ENCODE measurements around the gene RAE1. TPM values are rescaled to one million over a fixed set of nuclear protein-coding genes. Genes with fewer than 3 reads are reported as not detected.

Gene RAE1
- total RNA-seq, 1 experiment from 2014 or later = 46.3 TPM

- TF ChIP-seq CBX3 (IDR thresholded peaks at IDR 0.05; ENCODE audit: low read depth) (no peak), TCF7L2 (IDR thresholded peaks at IDR 0.05; ENCODE audit: borderline replicate concordance, extremely low read depth, insufficient read depth, insufficient read length) (no peak), MAX (IDR thresholded peaks at IDR 0.05) (no peak), SP1 (IDR thresholded peaks at IDR 0.05; ENCODE audit: low read depth) (no peak), POLR2A (IDR thresholded peaks at IDR 0.05; ENCODE audit: borderline replicate concordance, extremely low read depth, insufficient read depth, insufficient read length) (no peak), JUND (IDR thresholded peaks at IDR 0.05) (no peak), ATF3 (IDR thresholded peaks at IDR 0.05) (no peak), ZNF274 (IDR thresholded peaks at IDR 0.05; ENCODE audit: low read depth, low read length) (no peak), SIN3A (IDR thresholded peaks at IDR 0.05; ENCODE audit: low read depth) (no peak), YY1 (IDR thresholded peaks at IDR 0.05; ENCODE audit: extremely low read depth, insufficient replicate concordance, low read depth, low read length) (no peak), FOSL1 (IDR thresholded peaks at IDR 0.05; ENCODE audit: low read depth) (no peak), ELF1 (IDR thresholded peaks at IDR 0.05; ENCODE audit: borderline replicate concordance, low read depth) (no peak), CEBPB (IDR thresholded peaks at IDR 0.05; ENCODE audit: low read depth) (no peak), EZH2 (IDR thresholded peaks at IDR 0.05) (no peak), EZH2phosphoT487 (IDR thresholded peaks at IDR 0.05; ENCODE audit: borderline replicate concordance) (no peak)
Observed at GRCh38 chr20:57374931-57375651, 24.0 kb downstream of the RAE1 start (continued).

GRCh38 chr20:57375652-57376230, 24.7 kb downstream of the RAE1 start:
- no peak overlapping the region for H3K4me3 ChIP-seq (replicated peaks in 1 of 2; ENCODE audit: low read depth in 1 of 2, low read length in 2 of 2)
- BruUV-seq (replicated peaks) = no TSS peak
- no peak overlapping the region for H3K9ac ChIP-seq (ENCODE audit: low read length)
- H3K9me2 ChIP-seq (ENCODE audit: insufficient read depth) = no peaks in the 10 kb centered on the region
- no peaks in the 10 kb centered on the region for H3K27me3 ChIP-seq (ENCODE audit: insufficient read depth, low read length)
- CTCF ChIA-PET = no interaction called here
- no peak for DNase-seq (ENCODE audit: low read depth, low spot score)
- no peak overlapping the region for H2AFZ ChIP-seq (ENCODE audit: low read depth, low read length, poor library complexity, severe bottlenecking)
- ATAC-seq = no peak
- no peak overlapping the region for H3K4me2 ChIP-seq (ENCODE audit: low read length)
- H3K9me3 ChIP-seq (ENCODE audit: control insufficient read depth in 1 of 2, insufficient read depth in 1 of 2, low read depth in 1 of 2, low read length in 2 of 2) = no peaks in the 10 kb centered on the region
- RAD21 ChIA-PET (ENCODE audit: low non-redundant PET in 1 of 2, low total read pairs in 2 of 2, uncharacterized antibody in 2 of 2, unreplicated experiment in 2 of 2) = no interaction called here
- intact Hi-C loops (cut with micrococcal nuclease) = no loop called here
- peaks cover 54 to 63% of the 10 kb centered on the region in 2 experiments for H3K36me3 ChIP-seq (ENCODE audit: control insufficient read depth in 1 of 2, insufficient read depth in 2 of 2, low read length in 2 of 2)
- no peak overlapping the region for H3K27ac ChIP-seq (ENCODE audit: low read depth, low read length)
- POLR2A ChIA-PET = no interaction called here
- peaks cover 3% of the 10 kb centered on the region; the same call in 1 of the 2 replicates for H3K79me2 ChIP-seq (ENCODE audit: insufficient read depth, low read length)
- no peaks in the 10 kb centered on the region for H3K4me1 ChIP-seq (ENCODE audit: control insufficient read depth in 1 of 2, insufficient read depth in 2 of 2, low read length in 2 of 2)
- peaks cover 7% of the 10 kb centered on the region; the same call in 1 of the 2 replicates for H4K20me1 ChIP-seq (ENCODE audit: insufficient read depth)
- TF ChIP-seq MAX (IDR thresholded peaks at IDR 0.05) (no peak), REST (IDR thresholded peaks at IDR 0.05; ENCODE audit: low read depth) (no peak), TCF7L2 (IDR thresholded peaks at IDR 0.05; ENCODE audit: borderline replicate concordance, extremely low read depth, insufficient read depth, insufficient read length) (no peak), CBX3 (IDR thresholded peaks at IDR 0.05; ENCODE audit: low read depth) (no peak), POLR2AphosphoS5 (IDR thresholded peaks at IDR 0.05; ENCODE audit: low read depth, low read length) (no peak), ZNF274 (IDR thresholded peaks at IDR 0.05; ENCODE audit: low read depth, low read length) (no peak), CTCF (IDR thresholded peaks at IDR 0.05 in 2 of 3, conservative IDR thresholded peaks at IDR 0.05 in 1 of 3; ENCODE audit: borderline replicate concordance in 1 of 3, insufficient read depth in 1 of 3, low read depth in 2 of 3, low read length in 2 of 3) (no peak), JUND (IDR thresholded peaks at IDR 0.05) (no peak), RAD21 (IDR thresholded peaks at IDR 0.05; ENCODE audit: low read depth) (no peak), CEBPB (IDR thresholded peaks at IDR 0.05; ENCODE audit: low read depth) (no peak)

All from HCT116 (cell line).